ENCODE results near the gene CPB1.

Gene CPB1

DNA sequence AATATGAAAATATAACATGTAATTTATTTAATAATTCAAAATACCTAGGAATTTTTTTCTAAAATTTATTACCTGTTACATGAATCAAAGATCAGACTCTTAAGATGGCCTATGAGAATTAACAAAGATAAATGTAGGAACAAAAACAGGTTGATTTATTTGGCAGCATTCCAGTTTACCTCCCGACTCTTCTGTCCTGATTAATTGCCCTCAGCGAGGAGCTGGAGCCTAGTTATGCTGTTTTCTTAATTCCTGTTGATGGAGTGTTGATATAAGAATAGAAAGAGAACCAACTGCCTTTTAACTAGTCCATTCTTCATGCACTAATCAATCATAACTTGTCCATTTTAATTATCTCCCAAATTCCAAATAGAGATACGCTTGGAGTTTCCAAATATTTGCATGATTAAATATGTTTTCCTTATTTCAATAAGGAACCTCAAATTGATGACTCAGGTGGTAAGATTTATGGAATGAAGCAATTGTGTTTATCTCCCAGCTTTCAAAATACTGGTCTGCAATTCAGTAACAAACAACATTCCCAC, 10.6 kb upstream of the CPB1 start:
- Histone ChIP-seq H2AFZ (no peak overlapping the region), H3K4me1 (no peaks in the 10 kb centered on the region), H3K9ac (no peak overlapping the region), H3K4me3 (ENCODE audit: low read depth, low read length) (no peak overlapping the region), H3K4me2 (ENCODE audit: low read length) (no peak overlapping the region), H3K27ac (no peak overlapping the region), H3K9me3 (ENCODE audit: control insufficient read depth, low read length) (no peaks in the 10 kb centered on the region), H3K36me3 (ENCODE audit: control insufficient read depth, insufficient read depth, low read length) (no peaks in the 10 kb centered on the region), H3K79me2 (no peaks in the 10 kb centered on the region), H3K27me3 (ENCODE audit: control insufficient read depth, insufficient read depth, low read length) (no peaks in the 10 kb centered on the region)
- TF ChIP-seq, protein P1, sequence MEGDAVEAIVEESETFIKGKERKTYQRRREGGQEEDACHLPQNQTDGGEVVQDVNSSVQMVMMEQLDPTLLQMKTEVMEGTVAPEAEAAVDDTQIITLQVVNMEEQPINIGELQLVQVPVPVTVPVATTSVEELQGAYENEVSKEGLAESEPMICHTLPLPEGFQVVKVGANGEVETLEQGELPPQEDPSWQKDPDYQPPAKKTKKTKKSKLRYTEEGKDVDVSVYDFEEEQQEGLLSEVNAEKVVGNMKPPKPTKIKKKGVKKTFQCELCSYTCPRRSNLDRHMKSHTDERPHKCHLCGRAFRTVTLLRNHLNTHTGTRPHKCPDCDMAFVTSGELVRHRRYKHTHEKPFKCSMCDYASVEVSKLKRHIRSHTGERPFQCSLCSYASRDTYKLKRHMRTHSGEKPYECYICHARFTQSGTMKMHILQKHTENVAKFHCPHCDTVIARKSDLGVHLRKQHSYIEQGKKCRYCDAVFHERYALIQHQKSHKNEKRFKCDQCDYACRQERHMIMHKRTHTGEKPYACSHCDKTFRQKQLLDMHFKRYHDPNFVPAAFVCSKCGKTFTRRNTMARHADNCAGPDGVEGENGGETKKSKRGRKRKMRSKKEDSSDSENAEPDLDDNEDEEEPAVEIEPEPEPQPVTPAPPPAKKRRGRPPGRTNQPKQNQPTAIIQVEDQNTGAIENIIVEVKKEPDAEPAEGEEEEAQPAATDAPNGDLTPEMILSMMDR (IDR thresholded peaks at IDR 0.05) = no peak

DNA sequence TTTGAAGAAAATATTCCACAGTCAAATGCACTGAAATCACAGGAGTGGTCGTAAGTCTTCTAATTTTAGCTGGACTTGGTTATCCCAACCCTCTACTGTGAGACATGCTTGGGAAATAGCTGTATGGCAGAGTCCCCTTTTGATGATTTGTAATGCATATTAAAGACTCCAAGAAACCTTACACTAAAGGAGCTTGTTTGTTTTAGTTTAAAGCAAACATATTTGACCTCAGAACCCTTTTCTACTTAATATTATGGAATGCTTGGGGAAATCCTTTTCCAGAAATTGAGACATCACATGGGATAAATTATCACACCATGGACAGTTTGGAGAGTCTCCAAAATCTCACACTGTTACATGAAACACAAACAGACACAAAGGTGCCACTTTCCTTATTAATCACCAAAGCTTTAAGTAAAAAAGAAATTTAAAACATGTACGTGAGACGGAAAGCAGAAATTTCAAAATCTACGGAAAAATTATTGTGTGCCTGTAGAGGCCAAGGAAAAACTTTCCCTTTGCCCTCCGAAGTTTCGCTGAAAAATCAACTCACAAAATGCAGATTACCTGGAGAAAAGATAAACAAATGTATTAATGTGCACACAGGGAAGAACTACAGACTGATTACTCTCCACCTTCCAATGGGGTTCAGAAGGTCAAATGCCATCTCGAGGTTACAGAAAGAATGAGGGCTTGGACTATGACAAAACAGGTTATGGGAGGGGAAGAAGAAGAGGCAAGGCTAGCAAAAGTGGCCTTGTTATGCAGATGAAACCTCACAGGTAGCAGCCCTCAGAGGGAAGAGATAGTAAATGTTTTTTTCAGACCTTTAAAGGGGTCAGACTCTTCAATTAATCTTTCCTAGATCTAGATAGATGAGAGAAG, 7.0 kb upstream of the CPB1 start:
- TF ChIP-seq, protein P1 (IDR thresholded peaks at IDR 0.05) = no peak
- Histone ChIP-seq H3K4me2 (ENCODE audit: low read length) (no peak overlapping the region), H3K79me2 (no peaks in the 10 kb centered on the region), H3K9ac (no peak overlapping the region), H3K4me3 (ENCODE audit: low read depth, low read length) (no peak overlapping the region), H3K27me3 (ENCODE audit: control insufficient read depth, insufficient read depth, low read length) (no peaks in the 10 kb centered on the region), H3K27ac (no peak overlapping the region), H3K36me3 (ENCODE audit: control insufficient read depth, insufficient read depth, low read length) (no peaks in the 10 kb centered on the region), H3K9me3 (ENCODE audit: control insufficient read depth, low read length) (no peaks in the 10 kb centered on the region), H3K4me1 (no peaks in the 10 kb centered on the region), H2AFZ (no peak overlapping the region)

DNA sequence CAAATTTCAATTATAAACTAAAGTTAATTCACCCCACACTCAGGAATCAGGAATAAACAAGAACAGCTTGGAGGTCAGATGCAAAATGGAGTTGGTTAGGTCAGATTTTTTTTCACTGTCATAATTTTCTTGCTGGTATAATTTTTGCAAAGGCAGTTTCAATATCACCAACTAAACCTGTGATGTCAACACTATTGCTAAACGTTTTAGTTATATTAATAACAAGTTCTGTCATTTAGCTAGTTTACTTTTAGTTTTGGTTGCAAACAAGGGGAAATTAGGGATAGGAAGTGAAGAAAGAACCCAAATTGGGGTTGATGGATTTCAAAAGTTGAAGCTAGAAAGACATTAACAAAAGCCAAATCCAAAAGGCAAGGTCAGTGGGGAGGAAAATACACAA, 4.6 kb upstream of the CPB1 start:
- no peaks in the 10 kb centered on the region for H3K79me2 ChIP-seq
- no peak overlapping the region for H3K9ac ChIP-seq
- no peak overlapping the region for H3K27ac ChIP-seq
- TF ChIP-seq, protein P1 (IDR thresholded peaks at IDR 0.05) = no peak
- no peaks in the 10 kb centered on the region for H3K36me3 ChIP-seq (ENCODE audit: control insufficient read depth, insufficient read depth, low read length)
- H3K4me3 ChIP-seq (ENCODE audit: low read depth, low read length) = no peak overlapping the region
- H3K4me1 ChIP-seq = no peaks in the 10 kb centered on the region
- H3K9me3 ChIP-seq (ENCODE audit: control insufficient read depth, low read length) = no peaks in the 10 kb centered on the region
- no peak overlapping the region for H3K4me2 ChIP-seq (ENCODE audit: low read length)
- no peak overlapping the region for H2AFZ ChIP-seq
- no peaks in the 10 kb centered on the region for H3K27me3 ChIP-seq (ENCODE audit: control insufficient read depth, insufficient read depth, low read length)

DNA sequence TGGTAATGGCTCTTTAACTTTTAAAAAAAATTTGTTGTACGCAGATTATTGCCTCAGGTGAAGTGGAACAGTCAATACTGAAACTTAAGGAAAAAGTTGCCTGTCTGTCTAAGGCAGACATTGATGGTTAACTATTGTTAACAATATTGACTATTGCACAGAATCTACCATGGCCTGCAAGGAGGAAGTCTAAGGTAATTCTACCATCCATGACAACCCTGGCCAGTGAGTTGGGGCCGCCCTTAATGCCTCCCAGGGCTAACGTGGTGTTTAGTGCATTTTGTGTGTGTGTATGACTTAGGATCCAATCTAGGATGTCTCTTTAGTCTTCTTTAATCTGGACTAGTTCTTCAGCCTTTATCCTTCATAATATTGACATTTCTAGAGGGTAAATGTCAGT, 2.1 kb upstream of the CPB1 start:
- Histone ChIP-seq H3K27ac (no peak overlapping the region), H3K4me2 (ENCODE audit: low read length) (no peak overlapping the region), H3K79me2 (no peaks in the 10 kb centered on the region), H3K27me3 (ENCODE audit: control insufficient read depth, insufficient read depth, low read length) (no peaks in the 10 kb centered on the region), H3K36me3 (ENCODE audit: control insufficient read depth, insufficient read depth, low read length) (no peaks in the 10 kb centered on the region), H3K4me3 (ENCODE audit: low read depth, low read length) (no peak overlapping the region), H3K9ac (no peak overlapping the region), H2AFZ (no peak overlapping the region), H3K9me3 (ENCODE audit: control insufficient read depth, low read length) (no peaks in the 10 kb centered on the region), H3K4me1 (no peaks in the 10 kb centered on the region)
- TF ChIP-seq, protein P1 (IDR thresholded peaks at IDR 0.05) = no peak

Data from parathyroid adenoma (tissue), 2 donors.